ENCODE measurements around the gene ATP1A2. TPM values are rescaled to one million over a fixed set of nuclear protein-coding genes. Genes with fewer than 3 reads are reported as not detected.

ATP1A2 gene
- total RNA-seq, 1 donor from 2014 or later: 5.6 TPM

DNA sequence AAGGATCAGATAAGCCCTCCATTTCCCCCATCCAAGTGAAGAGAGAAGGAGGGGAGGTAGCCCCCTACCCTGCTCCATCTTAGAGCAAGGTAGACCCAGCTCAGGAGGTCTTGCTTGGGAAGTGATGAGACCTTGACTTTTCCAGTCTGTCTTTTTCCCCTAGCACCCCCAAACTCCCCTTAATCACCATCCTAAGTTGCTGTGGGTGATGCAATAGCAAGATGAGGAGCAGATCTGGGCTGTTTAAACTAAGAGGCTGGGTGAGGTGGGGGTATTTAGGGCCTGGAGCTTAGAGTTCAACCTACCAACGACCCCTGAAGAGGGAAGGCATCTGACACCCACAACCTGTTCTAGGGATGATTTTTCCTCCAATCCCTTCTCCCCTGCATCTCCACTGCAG lies 1.7 kb downstream of the ATP1A2 start:
- Histone ChIP-seq H3K27ac (no peak overlapping the region), H3K27me3 (no peaks in the 10 kb centered on the region), H3K4me3 (no peak overlapping the region), H3K4me1 (no peaks in the 10 kb centered on the region), H3K36me3 (no peaks in the 10 kb centered on the region), H3K9me3 (no peaks in the 10 kb centered on the region)
- TF ChIP-seq, protein P1, sequence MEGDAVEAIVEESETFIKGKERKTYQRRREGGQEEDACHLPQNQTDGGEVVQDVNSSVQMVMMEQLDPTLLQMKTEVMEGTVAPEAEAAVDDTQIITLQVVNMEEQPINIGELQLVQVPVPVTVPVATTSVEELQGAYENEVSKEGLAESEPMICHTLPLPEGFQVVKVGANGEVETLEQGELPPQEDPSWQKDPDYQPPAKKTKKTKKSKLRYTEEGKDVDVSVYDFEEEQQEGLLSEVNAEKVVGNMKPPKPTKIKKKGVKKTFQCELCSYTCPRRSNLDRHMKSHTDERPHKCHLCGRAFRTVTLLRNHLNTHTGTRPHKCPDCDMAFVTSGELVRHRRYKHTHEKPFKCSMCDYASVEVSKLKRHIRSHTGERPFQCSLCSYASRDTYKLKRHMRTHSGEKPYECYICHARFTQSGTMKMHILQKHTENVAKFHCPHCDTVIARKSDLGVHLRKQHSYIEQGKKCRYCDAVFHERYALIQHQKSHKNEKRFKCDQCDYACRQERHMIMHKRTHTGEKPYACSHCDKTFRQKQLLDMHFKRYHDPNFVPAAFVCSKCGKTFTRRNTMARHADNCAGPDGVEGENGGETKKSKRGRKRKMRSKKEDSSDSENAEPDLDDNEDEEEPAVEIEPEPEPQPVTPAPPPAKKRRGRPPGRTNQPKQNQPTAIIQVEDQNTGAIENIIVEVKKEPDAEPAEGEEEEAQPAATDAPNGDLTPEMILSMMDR (IDR thresholded peaks at IDR 0.05): no peak
- intact Hi-C loops (cut with DNase I): no loop called here
- DNase-seq (no peak), ATAC-seq (no peak)

DNA sequence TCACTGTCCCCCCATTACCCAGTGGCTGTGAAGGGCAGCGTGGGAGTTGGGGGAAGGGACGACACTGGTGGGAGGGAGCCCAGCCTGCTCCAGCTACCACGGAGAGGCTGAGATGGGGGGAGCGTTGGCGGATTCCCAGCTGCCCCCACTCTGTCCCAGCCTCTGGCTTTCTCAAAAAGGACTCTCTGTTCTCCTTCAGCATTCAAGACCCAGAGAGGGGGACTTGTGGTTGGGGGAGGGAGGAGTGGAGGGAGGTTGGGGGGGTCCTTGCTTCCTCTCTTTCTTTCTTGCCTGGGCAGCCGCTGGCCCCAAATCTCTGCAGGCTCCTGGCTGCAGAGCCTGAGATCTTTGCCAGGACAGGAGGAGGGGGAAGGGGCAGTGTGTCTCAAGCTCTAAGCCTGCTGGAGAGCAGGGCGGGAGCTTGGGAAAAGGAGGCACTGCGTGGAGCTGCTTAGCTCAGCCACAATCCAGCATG lies 2.2 kb downstream of the ATP1A2 start:
- no peaks in the 10 kb centered on the region for H3K27me3 ChIP-seq
- TF ChIP-seq, protein P1 (IDR thresholded peaks at IDR 0.05): no peak
- no peak overlapping the region for H3K4me3 ChIP-seq
- DNase-seq (no peak), ATAC-seq (peak; percentile 67)
- no peak overlapping the region for H3K27ac ChIP-seq
- H3K9me3 ChIP-seq: no peaks in the 10 kb centered on the region
- H3K36me3 ChIP-seq: no peaks in the 10 kb centered on the region
- H3K4me1 ChIP-seq: no peaks in the 10 kb centered on the region
- intact Hi-C loops (cut with DNase I): no loop called here

DNA sequence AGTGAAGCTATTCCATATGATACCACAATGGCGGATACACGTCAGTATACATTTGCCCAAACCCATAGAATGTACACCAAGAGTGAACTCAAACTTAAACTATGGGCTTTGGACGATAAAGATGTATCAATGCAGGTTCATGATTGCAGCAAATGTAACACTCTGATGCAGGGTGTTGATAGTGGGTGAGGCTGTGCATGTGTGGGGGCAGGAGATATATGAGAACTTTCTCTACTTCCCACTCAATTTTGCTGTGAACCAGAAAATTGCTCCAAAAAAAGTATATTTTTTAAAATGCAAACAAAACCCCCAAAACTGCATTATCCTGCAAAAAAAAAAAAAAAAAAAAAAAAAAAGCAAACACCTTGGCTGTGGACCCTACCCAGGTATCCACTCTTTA lies 3.4 kb downstream of the ATP1A2 start:
- Histone ChIP-seq H3K27me3 (no peaks in the 10 kb centered on the region), H3K9me3 (no peaks in the 10 kb centered on the region), H3K27ac (no peak overlapping the region), H3K36me3 (no peaks in the 10 kb centered on the region), H3K4me1 (no peaks in the 10 kb centered on the region), H3K4me3 (no peak overlapping the region)
- ATAC-seq: no peak
- intact Hi-C loops (cut with DNase I): no loop called here
- no peak for DNase-seq
- TF ChIP-seq, protein P1 (IDR thresholded peaks at IDR 0.05): no peak

DNA sequence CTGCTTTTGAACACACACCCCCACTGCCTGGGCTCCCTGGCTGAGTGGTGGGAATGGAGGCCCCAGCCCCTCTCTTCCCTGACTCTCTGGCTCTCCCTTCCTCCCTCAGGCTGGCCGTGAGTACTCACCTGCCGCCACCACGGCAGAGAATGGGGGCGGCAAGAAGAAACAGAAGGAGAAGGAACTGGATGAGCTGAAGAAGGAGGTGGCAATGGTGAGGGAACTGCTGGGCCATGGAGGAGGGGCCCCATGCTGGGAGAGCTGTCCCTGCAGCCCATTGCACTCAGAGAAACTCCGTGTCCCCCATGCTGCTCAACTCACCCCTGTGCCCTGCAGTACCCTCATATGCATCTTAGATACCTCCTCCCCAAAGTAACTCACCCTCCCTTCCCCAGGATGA lies 5.2 kb downstream of the ATP1A2 start:
- Histone ChIP-seq H3K36me3 (no peaks in the 10 kb centered on the region), H3K27me3 (no peaks in the 10 kb centered on the region), H3K9me3 (no peaks in the 10 kb centered on the region), H3K27ac (no peak overlapping the region), H3K4me1 (peaks cover 7% of the 10 kb centered on the region), H3K4me3 (no peak overlapping the region)
- DNase-seq (no peak), ATAC-seq (no peak)
- TF ChIP-seq, protein P1 (IDR thresholded peaks at IDR 0.05): no peak
- intact Hi-C loops (cut with DNase I): no loop called here

DNA sequence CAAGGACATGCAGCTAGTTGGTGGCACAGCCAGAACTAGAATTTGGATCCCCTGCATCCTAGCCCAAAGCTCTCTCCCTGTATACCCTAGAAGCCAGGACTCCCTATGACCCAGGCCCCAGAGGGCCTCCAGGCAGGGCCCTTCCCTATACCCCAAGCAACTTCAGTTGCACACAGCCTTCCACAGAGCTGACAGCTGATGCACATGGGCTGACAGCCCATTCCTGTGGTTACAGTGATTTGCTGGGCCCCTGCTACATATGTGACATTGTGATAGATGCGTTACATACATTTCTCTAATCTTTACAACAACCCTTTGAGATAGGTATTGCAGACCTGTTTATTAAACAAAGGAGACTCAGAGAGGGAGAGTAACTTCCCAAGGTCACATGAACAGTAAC lies 5.8 kb downstream of the ATP1A2 start:
- no peak overlapping the region for H3K27ac ChIP-seq
- no peak for DNase-seq
- no peaks in the 10 kb centered on the region for H3K36me3 ChIP-seq
- no peaks in the 10 kb centered on the region for H3K9me3 ChIP-seq
- intact Hi-C loops (cut with DNase I): no loop called here
- H3K27me3 ChIP-seq: no peaks in the 10 kb centered on the region
- H3K4me1 ChIP-seq: peaks cover 7% of the 10 kb centered on the region
- ATAC-seq: no peak
- TF ChIP-seq, protein P1 (IDR thresholded peaks at IDR 0.05): no peak
- H3K4me3 ChIP-seq: no peak overlapping the region

DNA sequence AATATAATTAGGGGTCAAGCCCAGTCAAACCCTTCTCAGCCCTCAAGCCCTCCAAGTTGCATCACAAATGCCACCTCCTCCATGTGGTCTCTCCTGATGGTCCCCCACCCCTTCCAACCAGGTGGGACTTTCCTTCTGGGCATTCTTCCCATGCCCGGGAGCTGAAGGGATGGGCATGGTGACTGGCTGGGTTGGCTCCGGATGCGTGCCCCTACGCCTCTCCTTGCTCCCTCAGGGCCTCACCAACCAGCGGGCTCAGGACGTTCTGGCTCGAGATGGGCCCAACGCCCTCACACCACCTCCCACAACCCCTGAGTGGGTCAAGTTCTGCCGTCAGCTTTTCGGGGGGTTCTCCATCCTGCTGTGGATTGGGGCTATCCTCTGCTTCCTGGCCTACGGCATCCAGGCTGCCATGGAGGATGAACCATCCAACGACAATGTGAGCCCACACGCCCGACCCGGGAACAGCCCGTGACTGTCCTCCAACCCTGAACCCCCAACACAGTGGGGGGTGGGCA lies 7.5 kb downstream of the ATP1A2 start:
- Histone ChIP-seq H3K27ac (no peak overlapping the region), H3K36me3 (no peaks in the 10 kb centered on the region), H3K4me3 (no peak overlapping the region), H3K27me3 (no peaks in the 10 kb centered on the region), H3K4me1 (peaks cover 7% of the 10 kb centered on the region), H3K9me3 (no peaks in the 10 kb centered on the region)
- TF ChIP-seq, protein P1 (IDR thresholded peaks at IDR 0.05): no peak
- ATAC-seq: no peak
- DNase-seq: no peak
- intact Hi-C loops (cut with DNase I): no loop called here
